Ishikawa (cell line): Measurements from ENCODE around the gene VWA1.

ENCODE experiments used
- RAD21 ChIP-seq: IDR thresholded peaks from 2 replicates; pipeline ENCODE4 v1.6.1; 2012; ENCODE audit warnings: low read depth
- TF ChIP-seq, protein P1 (sequence below): IDR thresholded peaks from 2 replicates; pipeline ENCODE4 v1.6.1; 2012

DNA sequence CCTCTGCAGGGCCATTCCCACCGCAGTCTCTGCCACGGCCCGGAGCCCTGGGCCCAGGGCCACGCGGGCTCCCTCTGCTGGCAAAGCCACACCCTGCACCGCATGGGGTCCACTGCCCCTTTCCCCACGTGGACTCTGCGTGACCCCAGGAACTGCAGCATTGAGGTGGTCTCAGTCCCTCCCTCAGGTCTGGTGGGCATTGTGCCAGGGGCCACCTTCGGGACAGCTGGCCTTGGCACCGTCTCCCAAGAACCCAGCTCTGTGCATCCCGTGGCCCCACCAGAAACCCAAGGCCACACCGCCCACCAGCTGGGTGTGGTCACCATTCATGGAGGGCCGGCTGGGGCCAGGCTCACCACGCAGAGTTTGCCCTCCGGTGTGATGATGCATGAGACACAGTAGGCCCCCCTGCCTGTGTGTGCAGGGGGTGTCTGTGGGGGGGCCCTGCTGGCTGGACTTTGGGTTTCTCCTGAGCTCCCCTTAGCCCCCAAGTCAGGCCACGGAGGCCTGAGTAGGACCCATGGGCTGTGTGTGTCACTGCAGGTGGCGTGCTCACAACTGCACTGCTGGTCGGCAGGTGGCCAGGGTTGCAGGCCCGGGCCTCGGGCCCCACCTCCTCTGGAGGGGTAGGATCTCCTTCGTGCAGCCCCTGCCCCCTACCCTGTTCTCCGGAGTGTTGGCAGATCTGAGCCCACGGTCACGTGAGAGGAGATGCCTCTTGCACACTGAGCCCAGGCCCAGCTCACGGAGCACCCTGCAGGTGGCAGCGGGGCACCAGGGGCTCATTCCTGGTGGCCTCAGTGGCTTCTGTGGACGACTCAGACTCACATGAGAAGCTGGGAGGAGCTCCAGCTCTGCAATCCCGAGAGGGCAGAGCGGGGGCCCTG is 5.8 kb downstream of the VWA1 start:
- TF ChIP-seq, protein P1, sequence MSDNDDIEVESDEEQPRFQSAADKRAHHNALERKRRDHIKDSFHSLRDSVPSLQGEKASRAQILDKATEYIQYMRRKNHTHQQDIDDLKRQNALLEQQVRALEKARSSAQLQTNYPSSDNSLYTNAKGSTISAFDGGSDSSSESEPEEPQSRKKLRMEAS = no peak
- peak; percentile 55 for TF ChIP-seq RAD21
